HG03039 (cell line): ENCODE data around the gene SIGLEC10.
"Not testable (repeated sequence)": the region's sequence is repeated elsewhere in the genome, so short reads cannot be mapped to it uniquely, and the experiment has no call there.

Experiments
- ATAC-seq: cut with Tn5 transposase; IDR thresholded peaks from one replicate; pipeline ENCODE4 v1.9.1; 2021; ENCODE audit warnings: mild to moderate bottlenecking, moderate library complexity; ENCODE audit not compliant: unreplicated experiment

SIGLEC10 gene

DNA sequence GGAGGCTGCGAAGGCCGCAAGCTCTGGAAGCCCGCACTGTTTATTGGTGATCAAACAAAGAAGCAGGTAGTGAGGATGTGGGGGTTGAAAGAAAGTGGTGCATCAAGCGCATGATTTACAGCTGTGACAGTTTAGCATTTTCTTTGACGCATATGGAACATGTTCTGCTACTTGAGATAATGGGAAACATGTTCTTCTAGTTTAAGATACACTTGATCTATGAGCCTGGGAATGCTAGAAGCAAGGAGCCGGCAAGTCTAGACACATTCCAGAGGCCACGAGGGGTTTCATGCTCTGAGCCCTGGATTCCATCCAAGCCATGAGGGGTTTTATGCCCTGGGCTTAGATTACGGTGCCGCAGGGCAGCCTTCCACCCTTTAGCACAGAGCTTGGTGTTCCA, 20.0 kb downstream of the SIGLEC10 start:
- ATAC-seq = not testable (repeated sequence)

DNA sequence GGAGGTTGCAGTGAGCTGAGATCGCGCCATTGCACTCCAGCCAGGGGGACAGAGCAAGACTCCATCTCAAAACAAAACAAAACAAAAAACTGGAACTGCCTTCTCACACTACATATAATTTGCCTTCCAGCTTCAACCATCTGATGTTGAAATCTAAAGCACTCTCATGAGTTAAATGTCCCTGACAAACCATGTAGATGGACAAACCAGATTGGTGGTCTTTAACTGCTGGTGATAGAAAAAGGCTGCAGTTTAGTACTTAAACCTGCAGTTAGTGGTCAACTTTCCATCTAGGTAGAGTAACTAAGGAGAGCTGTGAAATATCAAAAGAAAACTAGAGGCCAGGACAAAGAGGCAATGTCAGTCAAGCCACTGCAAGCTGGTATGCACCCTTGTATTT, 21.3 kb downstream of the SIGLEC10 start:
- no peak for ATAC-seq

DNA sequence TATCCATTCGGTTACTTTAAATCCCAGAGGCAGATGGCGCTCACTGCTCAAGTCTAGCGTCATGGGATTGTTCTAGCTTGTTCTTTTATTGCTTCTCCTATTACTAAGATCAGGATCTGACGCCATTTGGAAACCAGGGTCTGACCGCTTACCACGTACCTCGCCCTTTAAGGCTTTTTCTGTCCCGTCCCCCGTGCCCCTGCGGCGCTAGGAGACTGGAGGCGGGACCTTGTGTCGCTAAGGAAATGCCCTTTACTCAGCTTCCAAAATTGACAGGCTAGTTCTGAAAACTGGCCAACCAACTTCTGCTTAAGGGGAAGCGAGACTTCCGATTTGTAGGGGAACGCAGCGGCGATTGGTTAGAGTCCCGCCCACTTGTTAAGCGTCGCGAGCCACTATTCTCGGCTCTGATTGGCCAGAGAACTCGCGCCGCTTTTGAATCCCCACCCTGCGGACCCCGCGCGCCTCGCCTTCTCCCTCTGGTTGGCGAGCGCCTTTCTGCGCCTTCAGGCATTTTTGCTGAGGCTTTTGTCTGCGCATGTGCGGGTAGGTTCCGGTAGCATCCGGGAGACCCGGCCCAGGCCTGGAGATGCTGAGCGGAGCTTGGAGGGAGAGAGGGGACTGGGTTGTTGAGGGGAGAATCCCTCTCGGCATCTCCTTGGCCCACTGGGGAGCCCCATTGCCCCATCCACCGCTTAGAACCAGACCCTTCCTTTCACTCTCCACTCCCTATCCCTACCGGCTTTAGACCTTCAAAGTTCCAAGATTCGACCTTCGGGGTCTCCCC, 23.2 kb downstream of the SIGLEC10 start:
- peak; percentile 70 for ATAC-seq

DNA sequence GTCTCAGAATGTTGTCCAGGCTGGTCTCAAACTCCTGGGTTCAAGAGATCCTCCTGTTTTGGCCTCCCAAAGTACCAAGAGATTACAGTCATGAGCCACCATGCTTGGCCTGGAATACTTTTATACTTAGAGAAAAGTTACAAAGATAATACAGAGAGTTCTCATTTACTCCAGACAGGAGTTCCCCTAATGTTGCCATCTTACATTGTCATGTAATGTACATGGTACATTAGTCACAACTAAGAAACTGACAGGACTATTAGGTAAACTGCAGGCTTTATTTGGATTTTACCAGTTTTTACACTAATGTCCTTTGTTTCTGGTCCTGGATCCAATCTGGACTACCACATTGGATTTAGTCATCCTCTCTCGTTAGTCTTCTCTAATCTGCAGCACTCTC, 24.7 kb downstream of the SIGLEC10 start:
- no peak for ATAC-seq

DNA sequence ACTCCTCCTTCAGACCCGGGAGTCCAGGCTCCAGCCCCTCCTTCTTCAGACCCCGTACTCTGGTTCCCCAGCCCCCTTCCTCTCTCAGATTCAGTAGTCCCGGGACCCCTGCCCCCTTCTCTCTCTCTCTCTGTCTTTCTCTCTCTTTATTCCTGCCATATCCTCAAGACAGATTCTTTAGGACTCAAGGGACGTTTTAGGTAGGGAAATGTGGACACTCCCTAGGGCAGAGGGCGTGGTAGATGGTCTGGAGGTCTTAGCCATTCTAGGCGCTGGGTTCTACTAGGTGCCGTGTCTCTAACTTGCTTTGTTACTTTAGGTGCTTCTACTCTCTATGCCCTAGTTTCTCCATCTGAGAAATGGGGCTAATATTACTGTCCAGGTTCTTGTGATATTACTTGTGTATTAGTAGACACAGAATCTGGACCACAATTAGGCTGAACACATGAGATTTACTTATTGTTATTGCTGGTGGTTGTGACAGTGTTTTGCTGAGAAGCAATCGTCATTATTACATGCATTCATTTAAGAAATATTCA, 26.3 kb downstream of the SIGLEC10 start:
- ATAC-seq = no peak

DNA sequence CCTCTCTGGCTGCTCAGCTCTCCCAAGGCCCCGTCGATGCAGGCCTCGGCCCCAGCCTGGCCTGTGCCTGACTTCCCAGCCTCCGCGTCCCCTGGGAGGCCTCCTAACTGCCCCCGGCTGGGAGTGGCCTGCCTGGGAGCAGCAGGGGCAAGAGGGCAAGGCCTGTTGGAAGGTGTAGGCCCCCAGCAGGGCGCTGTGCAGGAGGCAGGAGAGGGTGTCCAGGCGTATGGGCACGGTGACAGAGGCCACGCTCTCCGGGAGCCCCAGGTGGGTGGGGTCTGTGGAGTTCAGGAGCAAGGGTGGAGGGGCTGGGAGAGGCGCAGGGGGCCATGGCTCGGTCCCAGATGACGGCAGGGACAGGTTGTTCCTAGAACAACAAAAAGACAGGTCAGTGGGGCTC, 28.3 kb downstream of the SIGLEC10 start:
- ATAC-seq = no peak

DNA sequence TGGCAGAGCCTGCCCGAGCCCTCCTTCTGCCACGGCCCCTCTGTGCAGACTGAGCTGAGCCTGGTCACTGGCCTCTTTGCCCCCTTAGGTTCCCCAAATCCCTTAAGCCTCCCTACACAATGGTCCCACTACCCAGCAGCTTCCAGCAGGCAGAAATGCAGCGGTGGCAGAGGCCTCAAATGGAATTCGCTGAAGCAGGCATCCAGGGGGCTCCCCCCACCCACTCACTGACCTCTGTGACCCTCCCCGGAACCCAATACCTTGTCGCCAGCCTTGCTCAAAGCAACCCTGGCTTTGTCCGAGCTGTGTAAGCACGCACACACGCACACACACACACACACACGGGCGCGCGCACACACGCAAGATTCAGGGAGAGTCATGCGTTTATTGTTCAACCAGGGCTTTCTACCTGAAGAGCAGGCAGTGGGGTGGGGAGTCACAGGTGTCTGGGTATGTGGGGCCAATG, 29.5 kb downstream of the SIGLEC10 start, which contains the start of gene LIM2:
LIM2 (minus strand) TSS at position 51 of the 466 bp plus-strand sequence. CDS start 531 bp downstream, outside the sequence.
- no peak for ATAC-seq

DNA sequence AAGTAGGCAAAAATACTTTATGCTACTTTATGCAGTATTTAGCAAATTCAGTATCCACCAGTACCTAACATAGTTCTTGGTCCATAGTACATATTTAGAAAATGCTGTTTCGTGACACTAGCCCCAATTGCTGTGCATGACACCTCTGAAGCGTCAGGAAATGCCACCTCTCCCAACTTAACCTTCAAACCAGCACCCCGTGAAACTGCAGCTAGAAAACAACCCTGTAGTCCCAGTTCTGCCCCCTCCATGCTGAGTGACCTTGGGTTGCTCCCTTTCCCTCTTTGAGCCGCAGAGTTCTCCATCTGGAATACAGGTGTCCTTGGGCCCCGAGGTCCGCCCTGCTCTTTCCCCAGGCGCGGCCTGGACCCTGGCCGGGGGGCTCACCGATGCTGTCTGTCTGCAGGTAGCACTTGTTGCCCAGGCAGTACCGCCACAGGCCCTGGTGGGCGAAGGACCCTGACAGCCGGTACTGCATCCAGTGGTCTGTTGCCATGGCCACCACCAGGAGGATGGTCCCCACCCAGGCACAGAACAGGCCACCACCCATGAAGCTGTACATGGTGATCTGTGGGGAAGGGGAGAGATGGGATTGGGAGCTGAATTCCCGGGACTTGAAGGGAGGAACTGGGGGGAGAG, 30.4 kb downstream of the SIGLEC10 start:
- ATAC-seq = no peak

DNA sequence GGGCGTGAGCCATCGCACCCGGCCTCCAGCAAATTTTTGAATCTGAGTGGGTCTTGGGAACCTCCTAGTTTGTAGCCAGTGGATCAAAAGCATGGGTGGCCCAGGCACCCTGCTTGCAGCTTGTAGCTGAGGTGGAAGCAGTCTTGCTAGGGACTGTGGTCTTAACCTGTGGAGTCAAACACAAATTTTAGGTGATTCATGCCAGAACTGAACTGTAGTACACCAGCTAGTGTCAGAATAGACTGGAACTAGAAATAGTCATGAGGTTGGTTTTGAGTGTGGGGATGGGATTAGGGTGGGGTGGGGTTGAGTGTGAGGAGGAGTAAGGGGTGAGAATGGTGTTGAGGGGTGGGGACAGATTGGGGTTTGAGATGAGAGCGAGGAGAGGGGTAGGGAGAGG, 35.4 kb downstream of the SIGLEC10 start:
- no peak for ATAC-seq

DNA sequence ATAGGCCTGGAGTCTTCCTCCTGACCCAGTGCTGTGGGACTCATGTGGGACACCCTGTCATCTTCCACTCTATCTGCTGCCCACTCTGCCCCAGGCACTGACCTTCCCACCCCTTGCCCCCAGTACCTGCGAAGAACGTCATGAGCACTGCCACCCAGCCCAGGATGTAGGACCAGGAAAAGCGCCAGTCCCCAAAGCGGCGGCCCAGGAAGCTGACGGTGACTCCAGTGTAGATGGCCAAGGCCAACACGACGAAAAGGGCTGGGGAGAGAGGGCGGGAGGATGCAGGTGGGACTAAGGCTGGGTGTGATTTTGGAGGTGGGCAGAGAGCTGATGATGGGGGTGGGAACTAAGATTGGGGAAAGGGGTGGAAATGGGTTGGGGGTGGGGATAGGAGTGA, 37.1 kb downstream of the SIGLEC10 start:
- no peak for ATAC-seq

DNA sequence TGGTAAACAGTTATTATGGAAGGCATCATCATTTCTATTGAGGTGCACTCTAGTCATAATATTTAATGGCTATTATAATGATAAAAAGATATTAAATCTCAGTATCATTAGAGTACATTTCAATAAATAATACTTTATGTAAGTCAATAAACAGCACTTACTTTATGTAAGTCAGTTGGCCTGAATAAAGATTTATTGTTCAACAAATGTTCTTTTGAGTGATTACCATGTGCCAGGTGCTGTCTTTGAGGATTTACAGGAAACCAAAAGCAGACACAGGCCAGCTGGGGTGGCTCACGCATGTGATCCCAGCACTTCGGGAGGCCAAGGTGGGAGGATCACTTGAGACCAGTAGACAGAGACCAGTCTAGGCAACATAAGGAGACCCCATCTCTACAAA, 40.0 kb downstream of the SIGLEC10 start:
- ATAC-seq = no peak

DNA sequence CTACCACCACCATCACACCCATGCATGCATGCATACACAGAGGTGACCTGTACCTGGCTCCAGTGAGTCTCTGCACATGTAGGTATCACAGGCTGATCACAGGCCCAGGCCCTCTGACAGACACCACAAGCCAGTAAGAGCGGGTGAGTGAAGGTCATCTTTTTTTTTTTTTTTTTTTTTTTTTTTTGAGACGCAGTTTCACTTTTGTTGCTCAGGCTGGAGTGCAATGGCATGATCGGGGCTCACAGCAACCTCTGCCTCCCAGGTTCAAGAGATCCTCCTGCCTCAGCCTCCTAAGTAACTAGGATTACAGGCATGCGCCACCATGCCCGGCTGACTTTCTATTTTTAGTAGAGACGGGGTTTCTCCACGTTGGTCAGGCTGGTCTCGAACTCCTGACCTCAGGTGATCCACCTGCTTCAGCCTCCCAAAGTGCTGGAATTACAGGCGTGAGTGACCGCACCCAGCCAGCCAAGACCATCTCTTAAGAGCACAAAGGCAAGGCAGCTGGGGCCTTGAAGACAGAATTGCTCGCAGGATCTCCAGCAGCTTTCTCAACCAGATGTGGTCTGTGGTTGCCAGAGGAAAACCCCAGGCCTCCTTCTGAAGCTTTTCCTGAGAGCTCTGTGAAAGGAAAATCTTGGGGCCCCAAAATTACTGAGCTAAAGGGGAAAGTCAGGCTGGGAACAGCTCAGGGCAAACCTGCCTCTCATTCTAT, 41.8 kb downstream of the SIGLEC10 start:
- no peak for ATAC-seq

DNA sequence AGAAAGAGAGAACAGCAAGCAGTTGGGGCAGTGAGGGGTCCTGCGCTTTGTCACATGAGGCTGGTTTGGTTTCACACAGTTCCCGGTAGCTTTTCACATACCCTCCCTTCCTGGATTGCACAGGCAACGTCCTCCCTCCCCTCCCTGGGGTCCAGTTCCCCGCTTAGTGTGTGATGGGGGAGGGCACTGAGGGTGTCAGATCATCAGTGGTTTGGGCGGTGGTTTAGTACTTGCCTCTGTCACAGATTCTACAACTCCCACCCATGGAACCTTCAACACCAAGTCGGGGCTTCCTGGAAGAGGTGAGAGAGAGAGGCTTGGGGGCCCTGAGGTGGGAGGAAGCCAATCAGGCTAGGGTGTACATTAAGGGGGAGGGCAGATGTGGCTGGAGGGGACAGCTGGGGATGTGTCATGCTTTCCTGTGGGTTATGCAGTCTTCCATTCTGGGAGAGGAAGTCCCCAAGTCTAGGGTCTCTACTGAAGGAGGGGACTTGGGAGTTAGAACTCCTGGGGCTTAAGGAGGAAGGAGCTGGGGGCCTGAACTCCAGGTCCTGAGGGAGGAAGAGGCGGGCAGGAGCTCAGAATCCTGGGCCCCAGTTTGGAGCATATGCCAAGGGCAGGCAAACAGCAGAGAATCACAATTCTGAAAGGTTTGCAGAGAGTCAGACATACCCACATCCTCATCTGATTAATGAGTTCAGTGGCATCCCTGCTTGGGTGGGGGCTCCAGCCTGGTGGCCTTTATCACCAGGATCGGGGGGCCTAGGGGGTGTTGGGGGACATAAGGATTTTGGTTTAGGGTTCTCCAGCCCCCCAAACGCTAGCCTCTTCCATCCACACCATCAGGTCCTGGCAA, 44.6 kb downstream of the SIGLEC10 start, which contains the start of gene NKG7:
NKG7 (minus strand) TSS at position 6 of the 856 bp plus-strand sequence. CDS start 119 bp downstream, outside the sequence.
- ATAC-seq = no peak

DNA sequence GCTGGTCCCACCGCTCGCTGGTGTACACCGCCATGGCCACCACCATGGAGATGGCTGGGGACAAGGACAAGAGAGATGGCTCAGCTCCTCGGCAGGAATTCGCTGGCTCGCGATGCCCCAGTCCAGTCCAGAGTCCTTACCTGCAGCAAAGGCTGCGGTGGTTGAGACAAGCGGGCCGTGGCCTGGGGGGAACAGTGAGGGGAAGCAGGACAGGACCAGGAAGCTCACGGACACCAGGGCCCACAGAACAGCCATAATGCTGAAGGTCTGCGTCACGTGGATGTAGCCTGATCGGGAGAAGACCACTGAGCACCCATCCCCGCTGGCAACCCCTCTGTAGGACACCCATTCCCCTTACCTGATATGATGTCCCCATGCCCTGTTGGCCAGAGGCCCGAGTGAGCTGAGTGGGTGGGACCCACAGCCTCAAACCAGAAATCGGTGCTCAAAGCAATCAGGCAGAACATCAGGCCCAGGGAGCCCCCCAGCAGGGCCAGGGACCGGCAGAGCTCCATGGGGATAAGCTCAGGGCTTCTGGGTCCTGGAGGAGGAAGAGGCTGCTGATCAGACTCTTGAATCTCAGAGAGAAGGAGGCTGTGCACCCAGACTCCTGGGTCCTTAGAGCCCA, 45.3 kb downstream of the SIGLEC10 start:
- no peak for ATAC-seq

DNA sequence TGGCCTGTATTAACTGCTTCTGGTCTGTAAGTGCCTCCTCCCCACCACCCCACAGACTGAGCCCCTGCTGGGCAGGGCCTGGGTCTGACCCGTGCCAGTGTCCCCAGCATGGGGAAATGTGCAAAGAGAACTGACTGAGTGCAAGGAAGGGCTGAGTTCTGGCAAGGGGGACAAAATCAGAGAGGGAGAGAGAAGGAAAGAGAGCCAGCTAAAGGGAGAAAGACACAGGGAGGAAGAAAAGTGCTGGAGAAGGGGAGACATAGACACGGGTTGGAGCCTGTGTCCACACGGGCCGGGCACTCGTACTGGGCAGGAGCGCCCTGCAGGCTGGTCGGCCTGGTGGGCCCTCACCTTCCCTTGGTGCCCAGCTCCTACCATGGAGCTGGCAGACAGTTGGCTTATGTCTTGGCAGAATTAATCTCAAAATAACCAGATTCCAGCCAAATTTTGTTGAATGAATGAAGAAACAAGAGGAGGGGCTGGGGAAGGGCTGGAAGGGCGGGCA, 46.2 kb downstream of the SIGLEC10 start:
- ATAC-seq = no peak

DNA sequence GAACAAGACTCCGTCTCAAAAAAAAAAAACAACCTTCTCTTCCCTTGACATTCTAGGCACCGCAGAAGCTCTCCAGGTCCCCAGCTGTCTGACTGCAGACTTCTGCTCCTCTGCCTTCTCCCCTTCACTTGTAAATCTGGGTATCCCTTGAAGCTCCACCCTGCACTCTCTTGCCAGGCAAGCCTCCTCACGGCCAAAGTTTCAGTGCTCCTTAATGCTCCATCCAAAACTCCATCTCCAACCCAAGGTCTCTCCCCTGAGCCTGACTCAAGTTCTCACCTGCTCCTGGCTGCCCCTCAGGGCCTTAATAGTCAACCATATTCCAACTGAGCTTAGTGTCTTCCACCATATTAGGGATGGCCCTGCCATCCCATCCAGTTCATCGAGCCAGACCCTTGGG, 47.2 kb downstream of the SIGLEC10 start:
- ATAC-seq = no peak

DNA sequence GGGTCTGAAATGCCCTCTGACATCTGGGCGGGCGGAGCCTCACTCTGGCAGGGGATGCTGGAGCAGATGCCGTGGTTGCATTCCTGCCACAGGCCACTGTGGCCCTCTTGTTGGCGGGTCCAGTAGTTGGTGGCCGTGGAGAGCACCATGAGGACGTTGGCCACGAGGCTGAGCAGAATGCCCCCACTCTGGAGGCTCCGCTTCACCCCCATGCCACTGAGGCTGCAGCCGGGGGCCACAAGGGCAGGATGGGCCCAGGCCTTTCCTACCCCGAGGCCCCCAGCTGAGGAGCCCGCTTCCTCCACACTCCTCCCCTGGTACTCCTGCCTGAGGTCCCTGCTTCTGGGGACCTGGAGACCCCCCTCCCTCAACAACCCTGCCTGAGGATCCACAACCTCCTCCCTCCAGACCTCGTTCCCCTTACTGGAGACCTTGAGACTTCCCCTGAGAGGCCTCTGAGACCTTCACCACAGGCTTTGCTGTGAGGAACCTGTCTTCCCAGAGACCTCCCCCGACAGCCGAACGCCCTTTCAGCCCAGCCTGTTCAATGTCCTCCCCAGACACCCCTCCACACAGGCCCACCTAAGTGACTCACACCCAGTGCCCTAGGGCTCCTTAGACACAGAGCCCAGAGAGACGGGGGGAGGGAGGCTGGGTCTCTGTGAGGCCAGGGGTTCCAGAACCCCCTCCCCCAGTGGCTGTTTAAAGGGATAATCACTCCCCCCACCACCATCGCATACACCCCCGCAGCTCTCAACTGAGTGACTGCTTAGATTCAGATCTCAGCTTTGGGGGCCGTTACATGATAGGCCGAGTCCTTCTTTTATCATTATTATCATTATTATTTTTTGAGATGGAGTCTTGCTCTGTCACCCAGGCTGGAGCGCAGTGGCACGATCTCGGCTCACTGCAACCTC, 48.8 kb downstream of the SIGLEC10 start, which contains the start of gene CLDND2:
CLDND2 (minus strand) TSS at position 638 of the 917 bp plus-strand sequence; CDS start at position 212, 426 bp downstream.
- no peak for ATAC-seq

DNA sequence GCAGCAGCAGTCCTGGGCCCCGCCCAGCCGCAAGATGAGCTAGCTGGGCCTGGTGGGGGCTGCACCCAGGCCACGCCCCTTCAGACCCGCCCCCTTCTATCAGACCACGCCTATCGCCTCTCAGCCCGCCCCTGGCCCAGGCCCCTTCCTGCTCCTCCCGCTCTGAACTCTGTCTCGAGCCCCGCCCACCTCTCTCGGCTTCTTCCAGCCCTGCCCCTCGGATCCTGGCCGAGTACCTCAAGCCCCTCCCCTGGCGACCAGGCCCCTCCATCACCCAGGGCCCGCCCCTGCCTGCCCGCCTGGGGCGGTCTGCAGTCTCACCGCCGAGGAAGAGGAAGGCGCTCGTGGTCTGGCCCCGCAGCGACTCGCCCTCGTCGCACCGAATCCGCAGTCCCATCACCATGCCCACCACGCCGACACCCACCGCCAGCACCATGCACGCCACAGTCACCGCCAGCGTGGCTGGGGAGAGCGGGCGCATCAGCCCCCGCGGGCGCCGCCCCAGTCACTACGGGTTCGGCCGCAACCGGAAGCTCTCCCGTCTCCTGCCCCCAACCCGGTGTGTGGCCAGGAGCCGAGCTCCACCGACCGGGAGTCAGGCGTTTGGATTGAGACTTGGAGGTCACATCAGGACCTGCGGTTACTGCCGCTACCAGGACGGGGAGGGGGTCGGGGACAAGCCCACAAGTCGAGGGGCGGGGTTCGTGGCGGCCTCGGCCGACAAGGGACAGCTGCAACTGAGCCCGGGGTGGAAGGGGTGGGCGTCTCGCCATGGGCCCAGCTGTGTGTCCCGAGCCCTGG, 49.7 kb downstream of the SIGLEC10 start:
- peak; percentile 63 for ATAC-seq
